ENCODE measurements around the gene RAPGEF1.

The RAPGEF1 gene

DNA sequence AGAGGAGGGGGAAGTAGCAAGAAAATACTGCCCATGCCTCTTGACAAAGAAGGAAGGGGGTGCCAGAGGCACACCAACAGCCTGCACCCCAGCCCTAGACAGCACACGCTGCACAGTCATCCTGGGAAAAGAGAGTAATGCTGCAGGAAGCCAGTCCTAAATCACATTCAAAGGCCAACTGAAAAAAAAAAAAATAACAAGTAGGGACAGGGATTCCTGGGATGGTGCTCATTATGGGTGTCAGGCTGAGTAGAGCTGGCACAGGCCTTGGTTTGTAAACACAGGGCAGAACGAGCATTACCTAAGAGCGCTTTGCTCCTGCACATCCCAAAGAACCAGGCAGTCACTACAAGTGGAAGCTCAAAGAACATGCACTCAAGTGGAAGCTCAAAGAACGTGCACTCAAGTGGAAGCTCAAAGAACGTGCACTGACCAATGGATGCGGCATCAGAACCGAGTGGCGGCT lies 7.8 kb downstream of the RAPGEF1 start:
- peaks cover 10% of the 10 kb centered on the region for H3K4me1 ChIP-seq (ENCODE audit: control insufficient read depth, low read depth, low read length)
- H4K5ac ChIP-seq (ENCODE audit: low read length): no peak overlapping the region
- no peaks in the 10 kb centered on the region for H3K36me3 ChIP-seq (ENCODE audit: control insufficient read depth, insufficient read depth, low read length)
- H4K8ac ChIP-seq (ENCODE audit: low read depth, low read length): no peak overlapping the region
- DNase-seq: no peak
- peaks cover 29% of the 10 kb centered on the region for H3K79me1 ChIP-seq (ENCODE audit: low read length)
- no peak overlapping the region for H2BK5ac ChIP-seq (ENCODE audit: low read length)
- no peak overlapping the region for H3K4me2 ChIP-seq (ENCODE audit: low read length)
- H3K27ac ChIP-seq (ENCODE audit: low read depth, low read length): peak overlapping the region; percentile 10
- no peaks in the 10 kb centered on the region for H3K27me3 ChIP-seq (ENCODE audit: insufficient read depth, low read length, poor library complexity)
- no peak overlapping the region for H2BK15ac ChIP-seq (replicated peaks; ENCODE audit: low read depth)
- no peak overlapping the region for H2BK120ac ChIP-seq (ENCODE audit: low read depth, low read length)
- no peak overlapping the region for H3K18ac ChIP-seq (ENCODE audit: low read length)
- no peak overlapping the region for H3K4ac ChIP-seq (ENCODE audit: low read depth, low read length)
- H3K9ac ChIP-seq (ENCODE audit: low read length): no peak overlapping the region
- WGBS (ENCODE audit: extremely low coverage, insufficient coverage, low lambda C conversion rate): no CpG with 5 or more reads among the region's 8 CpGs
- H2AK5ac ChIP-seq (ENCODE audit: low read length): no peak overlapping the region
- peaks cover 70% of the 10 kb centered on the region for H3K79me2 ChIP-seq (ENCODE audit: control insufficient read depth, insufficient read depth, low read length)
- H3K56ac ChIP-seq (ENCODE audit: low read length): no peak overlapping the region
- peak overlapping the region; percentile 48 for H3K23ac ChIP-seq (ENCODE audit: low read length)
- H3K4me3 ChIP-seq (ENCODE audit: low read length): no peak overlapping the region

DNA sequence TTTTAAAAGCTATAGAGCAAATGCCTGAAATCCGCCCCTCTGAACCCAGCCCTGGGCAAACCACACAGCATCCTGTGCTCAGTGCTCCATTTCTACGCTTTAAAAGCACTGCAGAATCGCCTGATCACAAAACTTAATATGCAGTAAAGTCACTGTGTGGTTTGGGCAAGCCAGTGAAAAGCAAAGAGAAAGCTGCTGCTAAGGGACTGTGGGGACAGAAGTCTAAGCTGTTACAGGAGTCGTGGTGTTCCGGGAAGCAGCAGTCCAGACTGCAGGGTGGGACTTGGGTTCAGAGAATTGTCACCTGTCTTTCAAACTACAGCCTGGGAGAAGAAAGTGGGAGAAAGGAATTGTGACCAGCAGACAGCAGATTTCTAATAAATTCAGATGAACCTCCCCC lies 8.2 kb downstream of the RAPGEF1 start:
- H3K4me1 ChIP-seq (ENCODE audit: control insufficient read depth, low read depth, low read length): peaks cover 10% of the 10 kb centered on the region
- no CpG with 5 or more reads among the region's 5 CpGs for WGBS (ENCODE audit: extremely low coverage, insufficient coverage, low lambda C conversion rate)
- H4K5ac ChIP-seq (ENCODE audit: low read length): no peak overlapping the region
- peaks cover 67% of the 10 kb centered on the region for H3K79me2 ChIP-seq (ENCODE audit: control insufficient read depth, insufficient read depth, low read length)
- peaks cover 26% of the 10 kb centered on the region for H3K79me1 ChIP-seq (ENCODE audit: low read length)
- no peak overlapping the region for H3K4me3 ChIP-seq (ENCODE audit: low read length)
- no peak overlapping the region for H2BK120ac ChIP-seq (ENCODE audit: low read depth, low read length)
- H3K36me3 ChIP-seq (ENCODE audit: control insufficient read depth, insufficient read depth, low read length): no peaks in the 10 kb centered on the region
- no peaks in the 10 kb centered on the region for H3K27me3 ChIP-seq (ENCODE audit: insufficient read depth, low read length, poor library complexity)
- no peak overlapping the region for H3K4me2 ChIP-seq (ENCODE audit: low read length)
- no peak overlapping the region for H2AK5ac ChIP-seq (ENCODE audit: low read length)
- DNase-seq: no peak
- peak overlapping the region; percentile 48 for H3K23ac ChIP-seq (ENCODE audit: low read length)
- H3K27ac ChIP-seq (ENCODE audit: low read depth, low read length): peak overlapping the region; percentile 10
- no peak overlapping the region for H3K4ac ChIP-seq (ENCODE audit: low read depth, low read length)
- H2BK5ac ChIP-seq (ENCODE audit: low read length): no peak overlapping the region
- H2BK15ac ChIP-seq (replicated peaks; ENCODE audit: low read depth): no peak overlapping the region
- H3K56ac ChIP-seq (ENCODE audit: low read length): peak overlapping the region; percentile 31
- H4K8ac ChIP-seq (ENCODE audit: low read depth, low read length): no peak overlapping the region
- H3K18ac ChIP-seq (ENCODE audit: low read length): no peak overlapping the region
- peak overlapping the region; percentile 14 for H3K9ac ChIP-seq (ENCODE audit: low read length)

DNA sequence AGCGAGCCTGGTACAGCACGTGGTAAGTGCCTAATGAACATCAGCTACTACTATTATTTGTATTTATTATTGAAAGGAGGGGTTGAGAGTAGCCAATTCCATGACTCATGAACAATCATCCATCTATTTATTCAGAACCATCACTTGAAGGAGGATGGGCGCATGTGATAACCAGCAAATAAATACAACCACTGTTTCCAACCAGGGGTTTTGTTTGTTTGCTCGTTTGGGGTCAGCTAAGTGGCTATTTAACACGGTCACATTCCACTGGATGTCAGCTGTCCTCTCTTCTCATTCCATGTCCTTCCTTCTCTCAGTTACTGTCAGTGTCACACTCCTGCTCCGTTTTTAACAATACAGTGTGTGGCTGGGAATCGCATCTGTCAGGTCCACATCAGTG lies 8.6 kb downstream of the RAPGEF1 start:
- Histone ChIP-seq H3K4me2 (ENCODE audit: low read length) (no peak overlapping the region), H3K18ac (ENCODE audit: low read length) (no peak overlapping the region), H3K36me3 (ENCODE audit: control insufficient read depth, insufficient read depth, low read length) (no peaks in the 10 kb centered on the region), H4K5ac (ENCODE audit: low read length) (no peak overlapping the region), H3K79me1 (ENCODE audit: low read length) (peaks cover 26% of the 10 kb centered on the region), H4K8ac (ENCODE audit: low read depth, low read length) (no peak overlapping the region), H3K4me1 (ENCODE audit: control insufficient read depth, low read depth, low read length) (peaks cover 10% of the 10 kb centered on the region), H2BK5ac (ENCODE audit: low read length) (no peak overlapping the region), H3K79me2 (ENCODE audit: control insufficient read depth, insufficient read depth, low read length) (peaks cover 63% of the 10 kb centered on the region), H3K27me3 (ENCODE audit: insufficient read depth, low read length, poor library complexity) (no peaks in the 10 kb centered on the region), H3K4me3 (ENCODE audit: low read length) (no peak overlapping the region), H3K23ac (ENCODE audit: low read length) (no peak overlapping the region), H2AK5ac (ENCODE audit: low read length) (no peak overlapping the region), H2BK120ac (ENCODE audit: low read depth, low read length) (no peak overlapping the region), H3K4ac (ENCODE audit: low read depth, low read length) (no peak overlapping the region), H3K56ac (ENCODE audit: low read length) (no peak overlapping the region), H3K9ac (ENCODE audit: low read length) (no peak overlapping the region), H3K27ac (ENCODE audit: low read depth, low read length) (no peak overlapping the region), H2BK15ac (replicated peaks; ENCODE audit: low read depth) (no peak overlapping the region)
- DNase-seq: no peak
- WGBS (ENCODE audit: extremely low coverage, insufficient coverage, low lambda C conversion rate): no CpG with 5 or more reads among the region's 7 CpGs

DNA sequence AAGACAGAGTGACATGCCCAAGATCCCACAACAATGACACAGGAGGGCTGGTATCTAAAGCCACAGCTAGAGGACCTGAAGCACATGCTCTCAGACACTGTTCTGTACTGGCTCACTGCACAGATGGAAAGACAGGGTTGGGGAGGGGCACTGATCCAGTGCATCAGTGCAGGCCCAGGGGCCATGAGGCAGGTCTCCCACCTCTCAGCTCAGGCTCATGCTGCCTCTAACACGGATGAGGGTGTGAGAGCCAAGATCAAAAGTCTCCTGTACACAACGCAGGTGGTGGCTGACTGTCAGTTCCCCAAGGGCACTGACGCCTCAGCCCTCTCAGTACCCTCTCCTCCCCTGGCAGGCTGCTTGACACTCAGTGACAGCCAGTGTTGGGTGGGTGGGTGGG lies 10.9 kb downstream of the RAPGEF1 start:
- peaks cover 7% of the 10 kb centered on the region for H3K4me1 ChIP-seq (ENCODE audit: control insufficient read depth, low read depth, low read length)
- H3K56ac ChIP-seq (ENCODE audit: low read length): no peak overlapping the region
- no peak overlapping the region for H4K5ac ChIP-seq (ENCODE audit: low read length)
- no peak overlapping the region for H3K23ac ChIP-seq (ENCODE audit: low read length)
- no peak overlapping the region for H4K8ac ChIP-seq (ENCODE audit: low read depth, low read length)
- H2BK120ac ChIP-seq (ENCODE audit: low read depth, low read length): no peak overlapping the region
- H3K9ac ChIP-seq (ENCODE audit: low read length): no peak overlapping the region
- H3K79me1 ChIP-seq (ENCODE audit: low read length): peaks cover 21% of the 10 kb centered on the region
- no peak overlapping the region for H3K27ac ChIP-seq (ENCODE audit: low read depth, low read length)
- no peak overlapping the region for H2BK15ac ChIP-seq (replicated peaks; ENCODE audit: low read depth)
- H2AK5ac ChIP-seq (ENCODE audit: low read length): no peak overlapping the region
- no peaks in the 10 kb centered on the region for H3K27me3 ChIP-seq (ENCODE audit: insufficient read depth, low read length, poor library complexity)
- H3K18ac ChIP-seq (ENCODE audit: low read length): no peak overlapping the region
- H3K4ac ChIP-seq (ENCODE audit: low read depth, low read length): no peak overlapping the region
- no peak overlapping the region for H3K4me2 ChIP-seq (ENCODE audit: low read length)
- no peaks in the 10 kb centered on the region for H3K36me3 ChIP-seq (ENCODE audit: control insufficient read depth, insufficient read depth, low read length)
- H2BK5ac ChIP-seq (ENCODE audit: low read length): no peak overlapping the region
- no peak overlapping the region for H3K4me3 ChIP-seq (ENCODE audit: low read length)
- DNase-seq: no peak
- peaks cover 48% of the 10 kb centered on the region for H3K79me2 ChIP-seq (ENCODE audit: control insufficient read depth, insufficient read depth, low read length)
- WGBS (ENCODE audit: extremely low coverage, insufficient coverage, low lambda C conversion rate): no CpG with 5 or more reads among the region's 3 CpGs

DNA sequence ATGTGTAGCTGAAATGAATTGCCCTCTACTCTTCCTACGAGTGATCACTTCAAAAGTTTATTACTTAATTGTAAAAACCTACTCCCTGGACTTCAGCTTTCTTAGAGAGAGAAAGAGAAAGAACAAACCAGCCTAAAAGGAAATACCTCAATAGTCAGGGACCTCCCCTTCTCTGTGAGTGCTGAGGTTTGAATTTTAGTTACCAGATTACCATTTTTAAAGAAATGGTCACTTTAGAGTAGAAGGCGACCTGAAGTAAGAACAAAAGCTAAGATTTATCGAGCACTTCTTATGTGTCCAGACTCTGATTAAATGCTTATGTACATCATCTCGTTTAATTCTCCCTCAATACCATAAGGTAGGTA lies 11.3 kb downstream of the RAPGEF1 start:
- Histone ChIP-seq H2BK120ac (ENCODE audit: low read depth, low read length) (no peak overlapping the region), H3K56ac (ENCODE audit: low read length) (no peak overlapping the region), H4K8ac (ENCODE audit: low read depth, low read length) (no peak overlapping the region), H3K79me1 (ENCODE audit: low read length) (peaks cover 22% of the 10 kb centered on the region), H3K23ac (ENCODE audit: low read length) (no peak overlapping the region), H3K4ac (ENCODE audit: low read depth, low read length) (no peak overlapping the region), H4K5ac (ENCODE audit: low read length) (no peak overlapping the region), H3K4me3 (ENCODE audit: low read length) (no peak overlapping the region), H3K27me3 (ENCODE audit: insufficient read depth, low read length, poor library complexity) (no peaks in the 10 kb centered on the region), H3K4me1 (ENCODE audit: control insufficient read depth, low read depth, low read length) (peaks cover 7% of the 10 kb centered on the region), H3K36me3 (ENCODE audit: control insufficient read depth, insufficient read depth, low read length) (no peaks in the 10 kb centered on the region), H2BK15ac (replicated peaks; ENCODE audit: low read depth) (no peak overlapping the region), H3K27ac (ENCODE audit: low read depth, low read length) (no peak overlapping the region), H3K4me2 (ENCODE audit: low read length) (no peak overlapping the region), H3K18ac (ENCODE audit: low read length) (no peak overlapping the region), H3K9ac (ENCODE audit: low read length) (no peak overlapping the region), H2BK5ac (ENCODE audit: low read length) (no peak overlapping the region), H3K79me2 (ENCODE audit: control insufficient read depth, insufficient read depth, low read length) (peaks cover 48% of the 10 kb centered on the region), H2AK5ac (ENCODE audit: low read length) (no peak overlapping the region)
- no CpG with 5 or more reads among the region's 4 CpGs for WGBS (ENCODE audit: extremely low coverage, insufficient coverage, low lambda C conversion rate)
- DNase-seq: no peak

DNA sequence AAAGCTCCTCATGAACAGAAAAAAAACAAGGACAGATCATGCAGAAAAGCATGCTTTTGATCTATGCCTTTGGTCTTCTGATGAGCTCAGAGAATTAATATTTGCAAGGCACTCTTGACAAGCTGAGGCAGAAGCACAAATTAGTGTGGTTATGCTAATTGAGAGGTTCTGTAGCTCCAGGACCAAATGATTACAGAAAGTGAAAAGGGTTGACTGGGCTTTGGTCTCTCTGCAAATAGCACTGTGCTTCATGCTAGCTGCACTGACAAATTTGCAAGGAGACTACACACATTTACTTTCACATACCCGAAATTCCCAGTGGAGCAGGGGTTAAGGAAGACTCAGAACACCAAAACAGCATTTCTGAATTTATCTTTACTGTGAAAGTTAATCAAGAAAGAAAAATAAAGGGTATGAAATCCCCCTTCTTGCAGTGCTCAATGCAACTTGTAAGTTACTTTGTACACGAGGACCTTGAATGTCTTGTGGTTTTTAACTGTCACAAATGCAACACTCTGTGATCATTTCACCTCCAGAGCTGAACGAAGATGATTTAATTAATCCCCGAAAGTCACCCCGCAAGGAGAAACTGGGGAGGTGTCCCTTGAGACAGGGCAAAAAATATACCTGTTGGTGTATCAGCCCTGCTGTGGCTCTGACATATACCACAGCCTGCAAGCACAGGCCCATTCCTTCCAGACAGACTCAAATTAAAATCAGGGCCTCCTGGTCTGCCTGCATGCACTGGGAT lies 11.9 kb downstream of the RAPGEF1 start:
- Histone ChIP-seq H2BK5ac (ENCODE audit: low read length) (no peak overlapping the region), H3K4me2 (ENCODE audit: low read length) (no peak overlapping the region), H3K4me1 (ENCODE audit: control insufficient read depth, low read depth, low read length) (peaks cover 7% of the 10 kb centered on the region), H4K5ac (ENCODE audit: low read length) (no peak overlapping the region), H3K4me3 (ENCODE audit: low read length) (no peak overlapping the region), H3K18ac (ENCODE audit: low read length) (no peak overlapping the region), H4K8ac (ENCODE audit: low read depth, low read length) (no peak overlapping the region), H3K79me1 (ENCODE audit: low read length) (peaks cover 21% of the 10 kb centered on the region), H3K56ac (ENCODE audit: low read length) (no peak overlapping the region), H2BK120ac (ENCODE audit: low read depth, low read length) (no peak overlapping the region), H3K79me2 (ENCODE audit: control insufficient read depth, insufficient read depth, low read length) (peaks cover 49% of the 10 kb centered on the region), H3K9ac (ENCODE audit: low read length) (no peak overlapping the region), H3K27ac (ENCODE audit: low read depth, low read length) (no peak overlapping the region), H3K27me3 (ENCODE audit: insufficient read depth, low read length, poor library complexity) (no peaks in the 10 kb centered on the region), H2AK5ac (ENCODE audit: low read length) (no peak overlapping the region), H2BK15ac (replicated peaks; ENCODE audit: low read depth) (no peak overlapping the region), H3K23ac (ENCODE audit: low read length) (no peak overlapping the region), H3K36me3 (ENCODE audit: control insufficient read depth, insufficient read depth, low read length) (no peaks in the 10 kb centered on the region), H3K4ac (ENCODE audit: low read depth, low read length) (no peak overlapping the region)
- DNase-seq: peak; percentile 29
- no CpG with 5 or more reads among the region's 5 CpGs for WGBS (ENCODE audit: extremely low coverage, insufficient coverage, low lambda C conversion rate)
